Heart left ventricle (tissue), 13 donors: Measurements from ENCODE around the gene EPB41L2.
A peak's percentile ranks its signal among the peaks of the same experiment; 100 is the strongest.

Experiments
- CTCF ChIP-seq, 12 donors: fragments of 200-600 bp; sonication (generic) in 4 of 12; IDR thresholded peaks; one replicate each; pipeline versions ENCODE4 v1.5.0 to v1.8.0; 2018 to 2022; ENCODE audit warnings: antibody characterized with exemption in 12 of 12, mild to moderate bottlenecking in 5 of 12
- POLR2A ChIP-seq, 2 donors: fragments of 450-650 bp; IDR thresholded peaks; one replicate each; pipeline ENCODE4 v1.6.1; 2017; ENCODE audit warnings: antibody characterized with exemption in 2 of 2, mild to moderate bottlenecking in 2 of 2, moderate library complexity in 2 of 2
- donor health status: ischemic (EF 13 %, LVEDD 7.1; RV severe dilation, severe dysfunction).
- donor health status: DM: no; HTN: yes; CAD: no.
- donor health status: DM: no; HTN: no; CAD: no.
- donor health status: ischemic (EF 25% LVEDD 6.9; RV normal size, moderate dysfunction).
- donor health status: ischemic (EF 25% LVEDD 5.7; RV mildly dilated, moderate dysfunction).
- donor health status: ischemic (EF 35%, LVEDD 5.7; RV mildly dilated, moderate dysfunction).
- donor health status: nonischemic (EF 11% LVEDD 7.7; RV severe dilation, severe dysfunction).
- donor health status: DM: yes; HTN: yes; CAD: no.
- donor health status: PGD.
- donor health status: ischemic (EF 29% LVEDD 5.4; RV normal size, mild dysfunction).
- donor health status: nonischemic (EF 23%, LVEDD 6.1; RV moderate dilation, normal function).

DNA sequence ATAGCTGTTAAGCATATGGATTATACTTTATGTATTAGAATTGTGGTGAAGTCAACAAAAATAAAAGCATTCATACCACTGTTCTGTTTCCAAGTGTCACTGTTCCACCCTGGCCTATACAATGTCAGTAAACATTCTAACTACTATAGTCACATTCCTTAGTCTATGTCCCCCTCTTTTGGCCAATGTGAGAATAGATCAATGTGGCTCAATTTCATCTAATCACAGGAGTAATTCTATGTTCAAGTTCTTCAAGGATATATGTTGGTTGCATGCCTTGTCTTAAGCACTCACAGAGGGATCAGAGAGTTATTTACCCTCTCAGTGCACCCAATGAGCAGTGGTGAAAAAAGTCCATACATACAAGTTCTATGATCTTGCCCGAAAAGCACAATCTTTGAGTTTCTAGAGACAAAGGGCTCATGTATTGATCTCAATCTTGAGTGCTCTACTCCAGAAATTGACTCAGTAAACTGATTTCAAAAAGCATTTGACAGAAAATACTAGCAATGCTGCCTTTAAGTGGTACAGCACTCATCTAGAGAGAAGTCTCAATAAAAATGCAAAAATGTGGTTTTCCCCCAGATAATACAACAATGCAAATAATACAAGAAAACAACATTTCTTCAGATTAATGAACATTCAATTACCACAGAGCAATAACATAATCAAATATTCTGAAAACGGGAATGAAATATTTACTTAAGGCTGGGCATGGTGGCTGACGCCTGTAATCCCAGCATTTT, 219.3 kb downstream of the EPB41L2 start:
- TF ChIP-seq CTCF (IDR thresholded peaks at IDR 0.05) (peak in 9 of 12 donors; percentile 15 to 55 (median 40)), POLR2A (IDR thresholded peaks at IDR 0.05) (no peak)
